KOPT-K1 (cell line): Measurements from ENCODE around the gene ZNF557.
A peak's percentile ranks its signal among the peaks of the same experiment; 100 is the strongest.
"Not testable (repeated sequence)": the region's sequence is repeated elsewhere in the genome, so short reads cannot be mapped to it uniquely, and the experiment has no call there.

Source experiments
- H3K27ac ChIP-seq: fragments of 200-600 bp; sonication (generic); 2 replicates; pipeline ENCODE4 v1.5.1; 2016; ENCODE audit warnings: antibody characterized with exemption, mild to moderate bottlenecking, low read depth, low read length; ENCODE audit not compliant: poor library complexity, severe bottlenecking
- H3K36me3 ChIP-seq: fragments of 200-600 bp; sonication (generic); 2 replicates; pipeline ENCODE4 v1.5.1; 2017; ENCODE audit warnings: antibody characterized with exemption, mild to moderate bottlenecking, low read length, moderate library complexity; ENCODE audit not compliant: insufficient read depth
- H3K9me3 ChIP-seq: fragments of 200-600 bp; sonication (generic); 2 replicates; pipeline ENCODE4 v1.5.1; 2017; ENCODE audit warnings: antibody characterized with exemption, low read length, mild to moderate bottlenecking; ENCODE audit not compliant: insufficient read depth, poor library complexity, severe bottlenecking

The ZNF557 gene

DNA sequence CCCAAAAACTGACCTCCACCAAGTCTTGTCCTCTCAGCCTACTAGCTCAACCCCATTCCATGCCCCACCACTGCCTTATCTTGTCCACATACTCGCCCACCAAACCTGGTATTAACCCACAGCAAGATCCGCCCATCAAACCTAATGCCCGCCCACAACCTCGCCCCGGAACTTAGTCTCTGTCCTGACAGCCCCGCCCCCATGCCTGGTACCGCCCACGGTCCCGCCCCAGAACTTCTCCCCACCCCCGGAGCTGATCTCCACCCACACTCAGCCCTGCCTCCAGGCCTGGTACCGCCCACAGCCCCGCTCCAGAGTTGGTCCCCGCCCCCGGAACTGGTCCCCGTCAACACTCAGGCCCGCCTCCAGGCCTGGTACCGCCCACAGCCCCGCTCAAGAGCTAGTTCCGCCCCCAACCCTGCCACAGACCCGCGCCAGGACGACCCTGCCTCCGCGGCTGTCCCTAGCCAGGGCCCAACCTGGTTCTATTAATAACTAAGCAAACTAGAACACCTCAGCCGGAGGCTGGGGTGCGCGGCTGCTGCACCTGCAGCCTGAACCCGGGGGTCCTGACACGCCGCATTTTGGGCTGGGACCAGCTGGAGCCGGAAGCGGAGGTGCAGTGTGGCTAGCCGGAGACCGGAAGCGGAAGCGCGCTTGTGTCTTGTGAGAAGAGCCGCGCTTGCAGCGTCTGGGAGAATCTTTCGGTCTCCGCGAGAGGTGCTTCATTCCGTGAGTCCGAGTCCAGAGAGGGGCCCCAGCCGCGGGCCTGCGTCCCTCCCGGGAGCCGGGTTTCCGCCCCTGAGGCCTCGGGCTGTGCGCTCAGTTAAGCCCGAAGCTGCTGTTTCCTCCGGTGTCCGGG lies at the start of gene ZNF557:
Gene ZNF557, plus strand, starts transcription at position 662 of the 862 bp plus-strand sequence. CDS start 5,372 bp downstream, outside the sequence.
- peak within 1 kb of the TSS; percentile 91 for H3K27ac ChIP-seq
- H3K36me3 ChIP-seq, result peaks cover 35% of the 10 kb centered on the region
- no peaks in the 10 kb centered on the region for H3K9me3 ChIP-seq

DNA sequence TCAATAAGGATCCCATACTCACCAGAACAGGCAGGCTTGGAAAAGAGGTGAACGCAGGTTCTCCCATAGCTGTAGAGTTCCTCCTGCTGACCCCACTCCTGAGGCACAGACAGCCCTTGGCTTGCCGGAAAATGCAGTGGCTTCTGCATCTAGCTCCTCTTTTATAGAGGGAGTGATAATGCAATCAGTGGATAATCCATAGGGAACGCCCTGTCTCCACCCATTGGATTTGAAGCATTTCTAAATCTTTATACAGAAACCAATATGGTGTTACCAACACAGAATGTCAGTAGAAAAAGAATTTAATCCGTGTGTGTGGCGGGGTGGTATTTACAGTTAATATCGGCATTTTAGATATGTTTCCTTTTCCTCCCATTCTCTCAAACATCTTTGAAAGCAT lies 48.2 kb upstream of the ZNF557 start, which contains the start of gene MBD3L2B:
Gene MBD3L2B, minus strand, starts transcription at position 101 of the 400 bp plus-strand sequence. Its CDS starts 34 bp downstream, at position 67.
- H3K36me3 ChIP-seq, H3K9me3 ChIP-seq, H3K27ac ChIP-seq: not testable (repeated sequence)

DNA sequence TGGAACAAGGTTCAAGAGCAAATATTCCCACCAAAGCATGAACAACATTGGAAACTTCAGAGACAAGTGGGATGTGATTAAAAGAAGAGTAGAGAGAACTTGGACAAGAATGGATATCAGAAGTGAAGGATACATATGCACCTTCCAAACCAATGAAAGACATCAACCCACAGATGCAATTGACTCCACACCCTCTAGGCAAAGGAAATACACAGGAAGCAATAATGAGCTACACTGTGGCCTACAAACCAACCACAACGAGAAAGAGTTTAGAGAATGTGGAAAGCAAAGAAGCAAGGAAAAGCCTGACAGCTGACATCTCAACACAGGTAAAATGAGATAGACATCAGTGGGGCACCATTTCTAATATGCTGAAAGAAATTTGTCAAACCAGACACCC lies 40.7 kb upstream of the ZNF557 start:
- H3K9me3 ChIP-seq, H3K36me3 ChIP-seq, H3K27ac ChIP-seq: not testable (repeated sequence)

DNA sequence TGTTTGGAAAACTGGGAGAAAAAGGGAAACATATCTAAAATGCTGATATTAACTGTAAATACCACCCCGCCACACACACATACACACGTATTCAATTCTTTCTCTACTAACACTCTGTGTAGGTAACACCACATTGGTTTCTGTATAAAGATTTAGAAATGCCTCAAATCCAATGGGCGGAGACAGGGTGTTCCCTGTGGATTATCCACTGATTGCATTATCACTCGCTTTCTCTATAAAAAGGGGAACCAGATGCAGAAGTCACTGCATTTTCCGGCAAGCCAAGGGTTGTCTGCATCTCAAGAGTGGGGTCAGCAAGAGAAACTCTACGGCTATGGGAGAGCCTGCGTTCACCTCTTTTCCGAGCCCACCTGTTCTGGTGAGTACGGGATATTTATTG lies 39.2 kb upstream of the ZNF557 start, which contains the start of gene MBD3L5:
Gene MBD3L5, plus strand, starts transcription at position 301 of the 400 bp plus-strand sequence. Its CDS starts 34 bp downstream, at position 335.
- H3K36me3 ChIP-seq, H3K27ac ChIP-seq, H3K9me3 ChIP-seq: not testable (repeated sequence)

DNA sequence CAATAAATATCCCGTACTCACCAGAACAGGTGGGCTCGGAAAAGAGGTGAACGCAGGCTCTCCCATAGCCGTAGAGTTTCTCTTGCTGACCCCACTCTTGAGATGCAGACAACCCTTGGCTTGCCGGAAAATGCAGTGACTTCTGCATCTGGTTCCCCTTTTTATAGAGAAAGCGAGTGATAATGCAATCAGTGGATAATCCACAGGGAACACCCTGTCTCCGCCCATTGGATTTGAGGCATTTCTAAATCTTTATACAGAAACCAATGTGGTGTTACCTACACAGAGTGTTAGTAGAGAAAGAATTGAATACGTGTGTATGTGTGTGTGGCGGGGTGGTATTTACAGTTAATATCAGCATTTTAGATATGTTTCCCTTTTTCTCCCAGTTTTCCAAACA lies 29.4 kb upstream of the ZNF557 start, which contains the start of gene MBD3L4:
Gene MBD3L4, minus strand, starts transcription at position 101 of the 400 bp plus-strand sequence. Its CDS starts 35 bp downstream, at position 66.
- H3K27ac ChIP-seq, H3K36me3 ChIP-seq, H3K9me3 ChIP-seq: not testable (repeated sequence)

DNA sequence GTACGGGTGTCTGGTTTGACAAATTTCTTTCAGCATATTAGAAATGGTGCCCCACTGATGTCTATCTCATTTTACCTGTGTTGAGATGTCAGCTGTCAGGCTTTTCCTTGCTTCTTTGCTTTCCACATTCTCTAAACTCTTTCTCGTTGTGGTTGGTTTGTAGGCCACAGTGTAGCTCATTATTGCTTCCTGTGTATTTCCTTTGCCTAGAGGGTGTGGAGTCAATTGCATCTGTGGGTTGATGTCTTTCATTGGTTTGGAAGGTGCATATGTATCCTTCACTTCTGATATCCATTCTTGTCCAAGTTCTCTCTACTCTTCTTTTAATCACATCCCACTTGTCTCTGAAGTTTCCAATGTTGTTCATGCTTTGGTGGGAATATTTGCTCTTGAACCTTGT lies 27.9 kb upstream of the ZNF557 start:
- H3K36me3 ChIP-seq, H3K27ac ChIP-seq, H3K9me3 ChIP-seq: not testable (repeated sequence)

DNA sequence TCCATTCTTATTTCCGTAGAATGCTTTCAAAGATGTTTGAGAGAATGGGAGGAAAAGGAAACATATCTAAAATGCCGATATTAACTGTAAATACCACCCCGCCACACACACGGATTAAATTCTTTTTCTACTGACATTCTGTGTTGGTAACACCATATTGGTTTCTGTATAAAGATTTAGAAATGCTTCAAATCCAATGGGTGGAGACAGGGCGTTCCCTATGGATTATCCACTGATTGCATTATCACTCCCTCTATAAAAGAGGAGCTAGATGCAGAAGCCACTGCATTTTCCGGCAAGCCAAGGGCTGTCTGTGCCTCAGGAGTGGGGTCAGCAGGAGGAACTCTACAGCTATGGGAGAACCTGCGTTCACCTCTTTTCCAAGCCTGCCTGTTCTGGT lies 20.5 kb upstream of the ZNF557 start, which contains the start of gene MBD3L2:
Gene MBD3L2, plus strand, starts transcription at position 301 of the 400 bp plus-strand sequence. Its CDS starts 53 bp downstream, at position 354.
- not testable (repeated sequence) for H3K36me3 ChIP-seq, H3K27ac ChIP-seq, H3K9me3 ChIP-seq

DNA sequence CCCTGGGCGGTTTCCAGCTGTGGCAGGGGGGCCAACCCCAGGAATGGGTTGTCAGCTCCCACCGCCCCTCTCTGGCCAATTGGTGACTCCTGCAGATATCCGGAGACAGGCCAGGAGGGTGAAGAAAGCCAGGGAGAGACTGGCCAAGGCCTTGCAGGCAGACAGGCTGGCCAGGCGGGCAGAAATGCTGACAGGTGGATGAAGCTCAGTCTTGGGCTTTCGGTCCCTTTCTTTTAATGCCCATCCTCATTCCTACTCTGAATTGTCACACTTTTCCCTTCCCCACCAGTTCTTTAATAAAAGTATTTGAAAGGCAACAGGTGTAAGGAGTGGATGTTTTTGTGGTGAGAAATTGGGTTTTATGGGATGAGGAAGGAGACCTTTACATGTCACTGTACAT lies 18.1 kb upstream of the ZNF557 start:
- not testable (repeated sequence) for H3K36me3 ChIP-seq, H3K27ac ChIP-seq, H3K9me3 ChIP-seq

DNA sequence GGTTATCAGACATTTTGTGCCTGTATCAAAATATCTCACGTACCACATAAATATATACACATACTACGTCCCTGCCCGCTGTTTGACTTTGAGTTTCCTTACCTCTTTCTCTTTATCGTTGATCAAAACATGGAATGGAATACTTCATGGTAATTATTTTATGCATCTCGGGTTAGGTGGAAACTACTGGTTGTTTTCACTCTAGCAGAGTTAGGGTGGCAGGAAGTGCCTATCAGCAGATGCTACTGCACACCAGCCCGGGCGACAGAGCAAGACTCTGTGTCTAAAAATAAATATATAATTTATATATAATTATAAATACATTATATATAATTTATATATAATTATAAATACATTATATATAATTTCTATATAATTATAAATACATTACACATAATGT lies 16.6 kb upstream of the ZNF557 start:
- not testable (repeated sequence) for H3K36me3 ChIP-seq, H3K27ac ChIP-seq, H3K9me3 ChIP-seq

DNA sequence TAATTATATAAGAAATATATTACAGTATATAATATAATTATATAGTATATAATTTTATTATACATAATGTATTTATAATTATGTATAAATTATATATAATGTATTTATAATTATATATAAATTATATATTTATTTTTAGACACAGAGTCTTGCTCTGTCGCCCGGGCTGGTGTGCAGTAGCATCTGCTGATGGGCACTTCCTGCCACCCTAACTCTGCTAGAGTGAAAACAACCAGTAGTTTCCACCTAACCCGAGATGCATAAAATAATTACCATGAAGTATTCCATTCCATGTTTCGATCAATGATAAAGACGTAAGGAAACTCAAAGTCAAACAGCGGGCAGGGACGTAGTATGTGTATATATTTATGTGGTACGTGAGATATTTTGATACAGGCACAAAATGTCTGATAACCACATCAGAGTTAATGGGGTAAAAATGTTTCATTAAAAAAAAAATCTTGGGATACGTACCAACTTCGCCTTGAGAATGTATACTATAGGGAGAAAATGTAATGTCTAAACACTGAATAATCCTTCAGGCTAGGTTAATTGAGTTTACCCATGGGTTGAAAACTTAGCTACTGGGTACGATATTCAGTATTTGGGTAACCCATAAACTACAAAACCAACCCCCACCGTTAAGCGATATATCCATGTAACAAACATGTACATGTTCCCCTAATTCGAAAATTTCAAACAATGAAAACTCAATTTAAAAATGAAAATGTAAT lies 14.7 kb upstream of the ZNF557 start:
- H3K36me3 ChIP-seq, H3K9me3 ChIP-seq, H3K27ac ChIP-seq: not testable (repeated sequence)

DNA sequence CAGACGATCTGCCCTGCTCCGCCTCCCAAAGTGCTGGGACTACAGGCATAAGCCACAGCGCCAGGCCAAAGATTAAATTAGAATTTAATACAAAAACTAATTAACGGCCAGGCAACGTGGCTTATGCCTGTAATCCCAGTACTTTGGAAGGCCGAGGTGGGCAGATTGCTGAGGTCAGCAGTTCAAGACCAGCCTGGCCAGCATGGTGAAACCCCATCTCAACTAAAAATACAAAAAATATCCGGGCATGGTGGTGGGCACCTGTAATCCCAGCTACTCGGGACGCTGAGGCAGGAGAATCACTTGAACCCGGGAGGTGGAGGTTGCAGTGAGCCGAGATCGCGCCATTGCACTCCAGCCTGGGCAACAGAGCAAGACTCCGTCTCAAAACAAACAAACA lies 13.8 kb upstream of the ZNF557 start:
- H3K27ac ChIP-seq, H3K9me3 ChIP-seq, H3K36me3 ChIP-seq: not testable (repeated sequence)

DNA sequence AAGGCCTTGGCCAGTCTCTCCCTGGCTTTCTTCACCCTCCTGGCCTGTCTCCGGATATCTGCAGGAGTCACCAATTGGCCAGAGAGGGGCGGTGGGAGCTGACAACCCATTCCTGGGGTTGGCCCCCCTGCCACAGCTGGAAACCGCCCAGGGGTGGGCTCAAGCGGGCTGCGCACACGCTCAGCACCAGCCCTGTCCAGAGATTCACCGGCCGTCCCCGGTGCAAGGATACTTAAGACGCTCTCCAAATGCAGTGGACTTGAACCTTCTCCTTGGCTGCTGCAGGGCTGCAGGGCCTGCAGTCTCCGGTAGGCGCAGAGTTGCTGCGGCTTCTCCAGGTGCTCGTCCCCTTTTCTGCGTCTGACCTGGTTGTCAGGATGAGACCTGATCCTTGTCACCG lies 13.1 kb upstream of the ZNF557 start:
- H3K36me3 ChIP-seq, H3K27ac ChIP-seq, H3K9me3 ChIP-seq: not testable (repeated sequence)

DNA sequence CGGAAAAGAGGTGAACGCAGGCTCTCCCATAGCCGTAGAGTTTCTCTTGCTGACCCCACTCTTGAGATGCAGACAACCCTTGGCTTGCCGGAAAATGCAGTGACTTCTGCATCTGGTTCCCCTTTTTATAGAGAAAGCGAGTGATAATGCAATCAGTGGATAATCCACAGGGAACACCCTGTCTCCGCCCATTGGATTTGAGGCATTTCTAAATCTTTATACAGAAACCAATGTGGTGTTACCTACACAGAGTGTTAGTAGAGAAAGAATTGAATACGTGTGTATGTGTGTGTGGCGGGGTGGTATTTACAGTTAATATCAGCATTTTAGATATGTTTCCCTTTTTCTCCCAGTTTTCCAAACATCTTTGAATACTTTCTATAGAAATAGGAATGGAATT lies 10.9 kb upstream of the ZNF557 start, which contains the start of gene MBD3L3:
Gene MBD3L3, minus strand, starts transcription at position 101 of the 400 bp plus-strand sequence. Its CDS starts 71 bp downstream, at position 30.
- not testable (repeated sequence) for H3K27ac ChIP-seq, H3K36me3 ChIP-seq, H3K9me3 ChIP-seq

DNA sequence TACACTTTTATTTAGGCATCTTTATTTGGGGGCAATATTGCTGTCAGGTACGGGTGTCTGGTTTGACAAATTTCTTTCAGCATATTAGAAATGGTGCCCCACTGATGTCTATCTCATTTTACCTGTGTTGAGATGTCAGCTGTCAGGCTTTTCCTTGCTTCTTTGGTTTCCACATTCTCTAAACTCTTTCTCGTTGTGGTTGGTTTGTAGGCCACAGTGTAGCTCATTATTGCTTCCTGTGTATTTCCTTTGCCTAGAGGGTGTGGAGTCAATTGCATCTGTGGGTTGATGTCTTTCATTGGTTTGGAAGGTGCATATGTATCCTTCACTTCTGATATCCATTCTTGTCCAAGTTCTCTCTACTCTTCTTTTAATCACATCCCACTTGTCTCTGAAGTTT lies 9.5 kb upstream of the ZNF557 start:
- H3K9me3 ChIP-seq, H3K27ac ChIP-seq, H3K36me3 ChIP-seq: not testable (repeated sequence)

DNA sequence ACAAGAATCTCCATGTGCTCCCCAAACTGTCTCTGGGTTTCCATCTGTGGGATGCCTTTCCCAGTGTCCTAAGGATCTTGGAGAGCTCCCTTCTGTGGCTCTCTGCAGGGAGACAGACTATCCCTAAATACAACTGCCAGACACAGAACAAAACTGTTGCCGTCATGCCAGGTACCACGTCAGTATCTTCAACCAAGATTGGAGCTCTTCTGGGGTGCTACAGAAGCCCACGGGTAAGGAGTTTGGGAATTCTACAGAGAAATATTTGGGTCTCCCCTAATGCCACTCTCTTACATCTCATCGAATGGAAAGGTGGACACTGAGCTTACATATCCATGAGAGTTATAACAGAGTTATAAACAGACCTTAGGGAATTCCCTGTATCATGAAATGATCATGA lies 6.2 kb upstream of the ZNF557 start:
- H3K9me3 ChIP-seq, result no peaks in the 10 kb centered on the region
- H3K36me3 ChIP-seq, result no peaks in the 10 kb centered on the region
- no peak overlapping the region for H3K27ac ChIP-seq
